B cell (primary cell): ENCODE results near the gene GOLIM4. TPM values are rescaled to one million over a fixed set of nuclear protein-coding genes. Genes with fewer than 3 reads are reported as not detected.

Experiments
- ATAC-seq: fragments of 200-7000 bp; cut with Tn5 transposase; one replicate; pipeline ENCODE4 v1.10.0; 2021; ENCODE audit warnings: low read depth, mild to moderate bottlenecking, moderate number of reproducible peaks, moderate library complexity
- CTCF ChIA-PET: fragments of 350-600 bp; sonication (Branson Sonifier 250); formaldehyde crosslinking; loops from one replicate; lab custom pipeline; 2021; ENCODE audit warnings: antibody characterized with exemption, inconsistent platforms; lab: Charles Lee
- POLR2A ChIA-PET: fragments of 350-600 bp; sonication (Branson Sonifier 250); formaldehyde crosslinking; loops from one replicate; lab custom pipeline; 2021; ENCODE audit warnings: antibody characterized with exemption; lab: Charles Lee
- DNase-seq: peaks from one replicate; pipeline ENCODE4 v3.0.0; 2013
- H2AFZ ChIP-seq: 2 replicates; pipeline ENCODE4 v1.6.1; 2012; ENCODE audit warnings: mild to moderate bottlenecking, low read depth, low read length; ENCODE audit not compliant: insufficient read depth, poor library complexity, severe bottlenecking
- H3K27ac ChIP-seq, 2 donors: 1 replicate in 1 of 2; 2 replicates in 1 of 2; pipeline ENCODE4 v1.5.1; 2012 to 2013; ENCODE audit warnings: low read length in 2 of 2, mild to moderate bottlenecking in 2 of 2, moderate library complexity in 1 of 2
- H3K27me3 ChIP-seq, 4 experiments: fragments of 200-600 bp in 1 of 4; sonication (generic) in 1 of 4; replicated peaks in 1 of 4; 1 replicate in 2 of 4; 2 replicates in 2 of 4; pipeline versions ENCODE4 v1.6.1 to v1.7.0; 2013 to 2016; ENCODE audit warnings: low read length in 3 of 4, mild to moderate bottlenecking in 2 of 4, mixed read lengths in 1 of 4, moderate library complexity in 1 of 4; ENCODE audit not compliant: insufficient read depth in 4 of 4, control insufficient read depth in 3 of 4; ENCODE audit errors: control extremely low read depth in 1 of 4
- H3K36me3 ChIP-seq, 2 experiments: replicated peaks in 1 of 2; 1 replicate in 1 of 2; 2 replicates in 1 of 2; pipeline versions ENCODE4 v1.6.1 to v1.7.1; 2013; ENCODE audit warnings: low read length in 1 of 2; ENCODE audit not compliant: insufficient read depth in 2 of 2, control insufficient read depth in 1 of 2; ENCODE audit errors: control extremely low read depth in 1 of 2, extremely low read depth in 1 of 2
- H3K4me1 ChIP-seq, 2 donors: fragments of 200-600 bp in 1 of 2; sonication (generic) in 1 of 2; 1 replicate in 1 of 2; 2 replicates in 1 of 2; pipeline versions ENCODE4 v1.5.1 to v1.6.1; 2013 to 2017; ENCODE audit warnings: low read length in 2 of 2; ENCODE audit not compliant: control insufficient read depth in 2 of 2, insufficient read depth in 2 of 2
- H3K4me2 ChIP-seq: replicated peaks from 2 replicates; pipeline ENCODE3; 2012; ENCODE audit warnings: mild to moderate bottlenecking, low read depth, low read length; ENCODE audit not compliant: poor library complexity, severe bottlenecking
- H3K4me3 ChIP-seq, 5 experiments: fragments of 200-600 bp in 1 of 5; sonication (generic) in 1 of 5; 1 replicate in 3 of 5; 2 replicates in 2 of 5; pipeline versions ENCODE4 v1.5.1 to v1.7.0; 2011 to 2016; ENCODE audit warnings: low read length in 4 of 5, mild to moderate bottlenecking in 4 of 5, low read depth in 2 of 5, control low read depth in 1 of 5, moderate library complexity in 1 of 5; ENCODE audit not compliant: insufficient read depth in 1 of 5; ENCODE audit errors: control extremely low read depth in 1 of 5, extremely low read depth in 1 of 5
- H3K79me2 ChIP-seq: fragments of 200-600 bp; sonication (generic); one replicate; pipeline ENCODE4 v1.6.0; 2016; ENCODE audit warnings: low read length; ENCODE audit not compliant: control insufficient read depth, insufficient read depth
- H3K9ac ChIP-seq: fragments of 200-600 bp; sonication (generic); 2 replicates; pipeline ENCODE4 v1.6.1; 2017; ENCODE audit warnings: mild to moderate bottlenecking, low read length, moderate library complexity
- H3K9me3 ChIP-seq, 3 donors: one replicate each; pipeline versions ENCODE4 v1.6.1 to v1.7.1; 2013; ENCODE audit warnings: low read length in 2 of 3; ENCODE audit not compliant: control insufficient read depth in 2 of 3, insufficient read depth in 1 of 3; ENCODE audit errors: control extremely low read depth in 1 of 3
- H4K20me1 ChIP-seq: 2 replicates; pipeline ENCODE4 v1.6.0; 2012; ENCODE audit warnings: mild to moderate bottlenecking, low read length; ENCODE audit not compliant: insufficient read depth, control insufficient read depth, poor library complexity, severe bottlenecking
- H3K27ac Mint-ChIP-seq: one replicate; pipeline ENCODE4 v1.8.0; 2021; ENCODE audit warnings: mixed read lengths
- H3K27me3 Mint-ChIP-seq: one replicate; pipeline ENCODE4 v1.8.0; 2021; ENCODE audit warnings: mixed read lengths
- H3K4me1 Mint-ChIP-seq: one replicate; pipeline ENCODE4 v1.8.0; 2021; ENCODE audit warnings: mixed read lengths
- H3K4me3 Mint-ChIP-seq: one replicate; pipeline ENCODE4 v1.8.0; 2021; ENCODE audit warnings: mixed read lengths
- H3K9me3 Mint-ChIP-seq: one replicate; pipeline ENCODE4 v1.8.0; 2022; ENCODE audit warnings: mixed read lengths; ENCODE audit not compliant: insufficient read depth
- EZH2 ChIP-seq: IDR thresholded peaks from 2 replicates; pipeline ENCODE4 v1.6.1; 2012; ENCODE audit warnings: borderline replicate concordance, low read depth, mild to moderate bottlenecking, moderate library complexity, low read length; ENCODE audit not compliant: insufficient read depth, poor library complexity, severe bottlenecking
- WGBS: methylation state at CpG from one replicate; pipeline ENCODE4 v1.1.5; 2013; ENCODE audit warnings: missing lambda C conversion rate; ENCODE audit not compliant: insufficient coverage; 5-methylcytosine and 5-hydroxymethylcytosine counted together
- intact Hi-C: fragments of 100-400 bp; cut with micrococcal nuclease; formaldehyde crosslinking; loops from one replicate; pipeline ENCODE4 v1.10.0; 2022
- polyA plus RNA-seq: library from polyadenylated mRNA; depleted of rRNA; stranded (reverse); fragments of >200 nt; gene quantifications from 2 replicates; pipeline ENCODE4 v1.2.3, GENCODE V29; 2012
- total RNA-seq, 2 donors: library from RNA; stranded (reverse); fragments of 120-200 nt in 1 of 2; gene quantifications; 1 replicate in 1 of 2; 2 replicates in 1 of 2; pipeline versions ENCODE4 v1.2.3 to v1.2.4, GENCODE V29; 2013 to 2022
- TF ChIP-seq, protein P1 (sequence below): fragments of 200-600 bp; IDR thresholded peaks from one replicate; pipeline ENCODE4 v1.8.0; 2022; ENCODE audit warnings: antibody characterized with exemption, mild to moderate bottlenecking

GOLIM4 gene
- total and polyA plus RNA-seq, 2 donors (not counting 1 experiment from before 2014, with no cell fraction given), result 2.5 to 9.3 TPM

DNA sequence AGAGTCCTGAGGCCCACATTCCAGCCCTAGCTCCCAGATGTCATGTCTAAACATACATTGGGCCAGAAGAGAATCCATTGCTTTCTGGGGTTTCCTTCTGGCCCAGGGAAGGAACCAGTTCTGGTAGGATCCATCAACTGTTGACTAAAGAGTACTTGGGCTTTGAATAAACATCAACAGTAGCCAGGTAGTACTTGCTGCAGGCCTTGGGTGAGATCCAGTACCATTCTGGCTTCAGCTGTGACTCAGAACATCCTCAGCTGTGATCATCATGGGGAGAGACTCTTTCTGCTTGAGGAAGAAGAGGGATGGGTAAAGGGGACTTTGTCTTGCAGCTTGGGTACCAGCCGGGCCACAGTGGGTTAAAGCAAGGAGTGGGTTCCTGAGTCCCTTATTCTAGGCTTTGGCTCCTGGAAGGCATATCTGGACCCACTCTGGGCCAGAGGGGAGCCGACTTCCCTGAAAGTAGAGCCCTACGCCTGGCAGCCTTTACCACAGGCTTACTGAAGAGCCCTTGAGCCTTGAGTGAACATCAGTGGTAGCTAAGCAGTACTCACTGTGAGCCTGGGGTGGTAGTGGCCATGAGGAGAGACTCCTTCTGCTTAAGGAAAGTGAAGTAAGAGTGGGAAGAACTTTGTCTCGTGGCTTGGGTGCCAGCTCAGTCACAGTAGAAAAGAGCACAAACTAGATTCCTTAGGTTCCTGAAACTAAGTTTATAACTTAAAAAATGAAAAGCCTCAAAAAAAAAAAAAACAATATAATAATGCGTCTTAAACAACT lies 128.3 kb downstream of the GOLIM4 start:
- Mint-ChIP-seq H3K27me3 (no peaks in the 10 kb centered on the region), H3K4me3 (no peak overlapping the region), H3K4me1 (no peaks in the 10 kb centered on the region), H3K9me3 (no peaks in the 10 kb centered on the region), H3K27ac (no peak overlapping the region)
- DNase-seq (no peak), ATAC-seq (no peak)
- Histone ChIP-seq H3K4me2 (no peak overlapping the region), H3K27ac (no peak overlapping the region), H3K36me3 (no peaks in the 10 kb centered on the region), H3K4me3 (no peak overlapping the region), H3K79me2 (no peaks in the 10 kb centered on the region), H2AFZ (no peak overlapping the region), H3K9me3 (no peaks in the 10 kb centered on the region), H3K9ac (no peak overlapping the region), H4K20me1 (no peaks in the 10 kb centered on the region), H3K4me1 (no peaks in the 10 kb centered on the region), H3K27me3 (peaks cover 0 to 3% (median 0%) of the 10 kb centered on the region in 4 experiments)
- intact Hi-C loops, result no loop called here
- ChIA-PET POLR2A (no interaction called here), CTCF (no interaction called here)
- 100% methylated on average over 3 of the region's 5 CpGs for WGBS
- TF ChIP-seq, protein P1, sequence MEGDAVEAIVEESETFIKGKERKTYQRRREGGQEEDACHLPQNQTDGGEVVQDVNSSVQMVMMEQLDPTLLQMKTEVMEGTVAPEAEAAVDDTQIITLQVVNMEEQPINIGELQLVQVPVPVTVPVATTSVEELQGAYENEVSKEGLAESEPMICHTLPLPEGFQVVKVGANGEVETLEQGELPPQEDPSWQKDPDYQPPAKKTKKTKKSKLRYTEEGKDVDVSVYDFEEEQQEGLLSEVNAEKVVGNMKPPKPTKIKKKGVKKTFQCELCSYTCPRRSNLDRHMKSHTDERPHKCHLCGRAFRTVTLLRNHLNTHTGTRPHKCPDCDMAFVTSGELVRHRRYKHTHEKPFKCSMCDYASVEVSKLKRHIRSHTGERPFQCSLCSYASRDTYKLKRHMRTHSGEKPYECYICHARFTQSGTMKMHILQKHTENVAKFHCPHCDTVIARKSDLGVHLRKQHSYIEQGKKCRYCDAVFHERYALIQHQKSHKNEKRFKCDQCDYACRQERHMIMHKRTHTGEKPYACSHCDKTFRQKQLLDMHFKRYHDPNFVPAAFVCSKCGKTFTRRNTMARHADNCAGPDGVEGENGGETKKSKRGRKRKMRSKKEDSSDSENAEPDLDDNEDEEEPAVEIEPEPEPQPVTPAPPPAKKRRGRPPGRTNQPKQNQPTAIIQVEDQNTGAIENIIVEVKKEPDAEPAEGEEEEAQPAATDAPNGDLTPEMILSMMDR, result no peak
- TF ChIP-seq EZH2, result no peak
